ENCODE measurements around the gene FGFR3.

The FGFR3 gene

GRCh38 chr4:1751155-1751918 is 41.8 kb upstream of the FGFR3 start:
- TF ChIP-seq CTCF (IDR thresholded peaks at IDR 0.05; ENCODE audit: insufficient read depth, low read depth, low read length, missing control alignments): no peak
- H3K4me3 ChIP-seq (ENCODE audit: low read length): no peak overlapping the region
- no peak for DNase-seq (ENCODE audit: low read depth)

- DNase-seq (ENCODE audit: low read depth): no peak
- TF ChIP-seq CTCF (IDR thresholded peaks at IDR 0.05; ENCODE audit: insufficient read depth, low read depth, low read length, missing control alignments): no peak
- H3K4me3 ChIP-seq (ENCODE audit: low read length): no peak overlapping the region
Measured at GRCh38 chr4:1751919-1752283, 41.2 kb upstream of the FGFR3 start.

GRCh38 chr4:1752284-1753041 is 40.6 kb upstream of the FGFR3 start:
- no peak overlapping the region for H3K4me3 ChIP-seq (ENCODE audit: low read length)
- TF ChIP-seq CTCF (IDR thresholded peaks at IDR 0.05; ENCODE audit: insufficient read depth, low read depth, low read length, missing control alignments): no peak
- peak; percentile 65 for DNase-seq (ENCODE audit: low read depth)

GRCh38 chr4:1753294-1753696 is 39.8 kb upstream of the FGFR3 start:
- H3K4me3 ChIP-seq (ENCODE audit: low read length): no peak overlapping the region

GRCh38 chr4:1753697-1754311 is 39.3 kb upstream of the FGFR3 start:
- TF ChIP-seq CTCF (IDR thresholded peaks at IDR 0.05; ENCODE audit: insufficient read depth, low read depth, low read length, missing control alignments): no peak
- no peak for DNase-seq (ENCODE audit: low read depth)
- no peak overlapping the region for H3K4me3 ChIP-seq (ENCODE audit: low read length)

More at GRCh38 chr4:1753294-1753696, 39.8 kb upstream of the FGFR3 start:
- no peak for DNase-seq (ENCODE audit: low read depth)
- no peak for TF ChIP-seq CTCF (IDR thresholded peaks at IDR 0.05; ENCODE audit: insufficient read depth, low read depth, low read length, missing control alignments)

- no peak for DNase-seq (ENCODE audit: low read depth)
- H3K4me3 ChIP-seq (ENCODE audit: low read length): no peak overlapping the region
- no peak for TF ChIP-seq CTCF (IDR thresholded peaks at IDR 0.05; ENCODE audit: insufficient read depth, low read depth, low read length, missing control alignments)
Measured at GRCh38 chr4:1754336-1754735, 38.8 kb upstream of the FGFR3 start.

Data from epithelial cell of esophagus (primary cell).